Astrocyte (in vitro differentiated cells and primary cell): ENCODE data around the gene CCDC190. TPM values are rescaled to one million over a fixed set of nuclear protein-coding genes. Genes with fewer than 3 reads are reported as not detected.
"Not testable (repeated sequence)": the region's sequence is repeated elsewhere in the genome, so short reads cannot be mapped to it uniquely, and the experiment has no call there.

Source experiments
- DNase-seq: peaks from one replicate; pipeline ENCODE4 v3.0.0-alpha.2; 2010; ENCODE audit warnings: low read depth
- FAIRE-seq: peaks from 2 replicates; lab custom pipeline; 2011; peaks lifted over from hg19 to GRCh38; lab: Jason Lieb, UNC
- H2AFZ ChIP-seq: 2 replicates; pipeline ENCODE4 v1.6.0; 2012; ENCODE audit warnings: low read depth, low read length, inconsistent platforms
- H3K27ac ChIP-seq: 2 replicates; pipeline ENCODE4 v1.5.1; 2011; ENCODE audit warnings: low read depth, low read length, inconsistent platforms
- H3K27me3 ChIP-seq: 2 replicates; pipeline ENCODE4 v1.6.0; 2011; ENCODE audit warnings: low read length, inconsistent platforms; ENCODE audit not compliant: insufficient read depth
- H3K36me3 ChIP-seq: 2 replicates; pipeline ENCODE4 v1.5.1; 2011; ENCODE audit warnings: low read length, inconsistent platforms; ENCODE audit not compliant: insufficient read depth
- H3K4me1 ChIP-seq: 2 replicates; pipeline ENCODE4 v1.5.1; 2011; ENCODE audit warnings: low read length, inconsistent platforms; ENCODE audit not compliant: insufficient read depth
- H3K4me2 ChIP-seq: 2 replicates; pipeline ENCODE4 v1.6.0; 2012; ENCODE audit warnings: low read length, inconsistent platforms
- H3K4me3 ChIP-seq: 2 replicates; pipeline ENCODE4 v1.5.1; 2011; ENCODE audit warnings: low read depth, mild to moderate bottlenecking, low read length, inconsistent platforms; ENCODE audit not compliant: insufficient read depth
- H3K79me2 ChIP-seq: 2 replicates; pipeline ENCODE4 v1.6.0; 2012; ENCODE audit warnings: mild to moderate bottlenecking, low read length, inconsistent platforms; ENCODE audit not compliant: insufficient read depth
- H3K9ac ChIP-seq: 2 replicates; pipeline ENCODE4 v1.6.0; 2012; ENCODE audit warnings: mild to moderate bottlenecking, low read length, inconsistent platforms
- H3K9me3 ChIP-seq: 2 replicates; pipeline ENCODE4 v1.5.1; 2012; ENCODE audit warnings: low read depth, mild to moderate bottlenecking, low read length, inconsistent platforms; ENCODE audit not compliant: insufficient read depth
- H4K20me1 ChIP-seq: 2 replicates; pipeline ENCODE4 v1.6.0; 2012; ENCODE audit warnings: low read length, inconsistent platforms; ENCODE audit not compliant: insufficient read depth
- H3K27ac Mint-ChIP-seq: one replicate; pipeline ENCODE4 v1.8.0; 2021; ENCODE audit warnings: mild to moderate bottlenecking, mixed read lengths; ENCODE audit not compliant: unreplicated experiment
- H3K27me3 Mint-ChIP-seq: one replicate; pipeline ENCODE4 v1.8.0; 2021; ENCODE audit warnings: low read depth, mixed read lengths; ENCODE audit not compliant: unreplicated experiment
- H3K36me3 Mint-ChIP-seq: one replicate; pipeline ENCODE4 v1.8.0; 2021; ENCODE audit warnings: low read depth, mixed read lengths; ENCODE audit not compliant: unreplicated experiment
- H3K4me1 Mint-ChIP-seq: one replicate; pipeline ENCODE4 v1.8.0; 2021; ENCODE audit warnings: low read depth, mixed read lengths; ENCODE audit not compliant: unreplicated experiment
- H3K4me3 Mint-ChIP-seq: one replicate; pipeline ENCODE4 v1.8.0; 2021; ENCODE audit warnings: mild to moderate bottlenecking, moderate library complexity, mixed read lengths; ENCODE audit not compliant: unreplicated experiment
- H3K9me3 Mint-ChIP-seq: one replicate; pipeline ENCODE4 v1.8.0; 2021; ENCODE audit warnings: mild to moderate bottlenecking, mixed read lengths; ENCODE audit not compliant: unreplicated experiment
- EZH2 ChIP-seq: IDR thresholded peaks from 2 replicates; pipeline ENCODE4 v1.6.1; 2012; ENCODE audit warnings: mild to moderate bottlenecking, low read length, inconsistent platforms; ENCODE audit not compliant: insufficient read depth
- total RNA-seq: library from RNA; stranded (reverse); gene quantifications from 2 replicates; pipeline ENCODE4 v1.2.1, GENCODE V29; 2021
- TF ChIP-seq, protein P1 (sequence below): IDR thresholded peaks from 2 replicates; pipeline ENCODE4 v1.5.1; 2011; ENCODE audit warnings: low read depth, mild to moderate bottlenecking, inconsistent platforms, low read length, moderate library complexity; ENCODE audit not compliant: insufficient read depth

Gene CCDC190
- total RNA-seq, 1 donor from 2014 or later = not detected

DNA sequence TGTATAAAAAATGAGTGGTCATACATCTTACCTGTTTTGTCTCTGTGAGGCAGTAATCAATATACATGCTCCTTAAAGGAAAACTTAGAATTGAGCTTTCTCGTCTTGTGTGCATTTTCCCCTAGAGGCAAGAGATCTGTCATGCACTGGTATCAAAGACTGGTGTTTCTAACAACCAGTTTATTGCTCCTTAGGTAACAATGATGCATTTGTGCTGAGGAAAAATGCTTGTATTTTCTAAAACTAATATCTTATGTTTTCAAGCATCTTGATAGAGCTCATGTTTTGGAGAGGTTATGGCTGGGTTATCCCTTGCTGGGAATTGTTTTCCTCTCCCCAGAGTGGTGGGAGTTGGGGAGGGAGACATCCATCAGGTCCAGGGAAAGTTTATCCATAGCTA lies 23.9 kb upstream of the CCDC190 start:
- Histone ChIP-seq H3K9me3 (no peaks in the 10 kb centered on the region), H3K36me3 (no peaks in the 10 kb centered on the region), H2AFZ (no peak overlapping the region), H3K4me3 (no peak overlapping the region), H3K4me1 (no peaks in the 10 kb centered on the region), H3K4me2 (no peak overlapping the region), H3K79me2 (no peaks in the 10 kb centered on the region), H4K20me1 (no peaks in the 10 kb centered on the region), H3K9ac (no peak overlapping the region), H3K27me3 (no peaks in the 10 kb centered on the region), H3K27ac (no peak overlapping the region)
- DNase-seq (no peak), FAIRE-seq (no peak)
- Mint-ChIP-seq H3K4me1 (no peaks in the 10 kb centered on the region), H3K9me3 (no peaks in the 10 kb centered on the region), H3K36me3 (no peaks in the 10 kb centered on the region), H3K4me3 (no peak overlapping the region), H3K27me3 (no peaks in the 10 kb centered on the region), H3K27ac (no peak overlapping the region)
- TF ChIP-seq EZH2 = no peak
- TF ChIP-seq, protein P1, sequence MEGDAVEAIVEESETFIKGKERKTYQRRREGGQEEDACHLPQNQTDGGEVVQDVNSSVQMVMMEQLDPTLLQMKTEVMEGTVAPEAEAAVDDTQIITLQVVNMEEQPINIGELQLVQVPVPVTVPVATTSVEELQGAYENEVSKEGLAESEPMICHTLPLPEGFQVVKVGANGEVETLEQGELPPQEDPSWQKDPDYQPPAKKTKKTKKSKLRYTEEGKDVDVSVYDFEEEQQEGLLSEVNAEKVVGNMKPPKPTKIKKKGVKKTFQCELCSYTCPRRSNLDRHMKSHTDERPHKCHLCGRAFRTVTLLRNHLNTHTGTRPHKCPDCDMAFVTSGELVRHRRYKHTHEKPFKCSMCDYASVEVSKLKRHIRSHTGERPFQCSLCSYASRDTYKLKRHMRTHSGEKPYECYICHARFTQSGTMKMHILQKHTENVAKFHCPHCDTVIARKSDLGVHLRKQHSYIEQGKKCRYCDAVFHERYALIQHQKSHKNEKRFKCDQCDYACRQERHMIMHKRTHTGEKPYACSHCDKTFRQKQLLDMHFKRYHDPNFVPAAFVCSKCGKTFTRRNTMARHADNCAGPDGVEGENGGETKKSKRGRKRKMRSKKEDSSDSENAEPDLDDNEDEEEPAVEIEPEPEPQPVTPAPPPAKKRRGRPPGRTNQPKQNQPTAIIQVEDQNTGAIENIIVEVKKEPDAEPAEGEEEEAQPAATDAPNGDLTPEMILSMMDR = no peak

- H3K4me1 Mint-ChIP-seq = peaks cover 3% of the 10 kb centered on the region
- Histone ChIP-seq H3K4me3 (no peak overlapping the region), H4K20me1 (no peaks in the 10 kb centered on the region), H3K4me1 (peaks cover 3% of the 10 kb centered on the region), H3K79me2 (no peaks in the 10 kb centered on the region), H3K9ac (no peak overlapping the region), H2AFZ (no peak overlapping the region), H3K27me3 (no peaks in the 10 kb centered on the region), H3K36me3 (no peaks in the 10 kb centered on the region), H3K4me2 (no peak overlapping the region), H3K9me3 (no peaks in the 10 kb centered on the region), H3K27ac (no peak overlapping the region)
- no peak for DNase-seq
- no peak overlapping the region for H3K4me3 Mint-ChIP-seq
- TF ChIP-seq, protein P1 = no peak
- TF ChIP-seq EZH2 = no peak
- no peak for FAIRE-seq
- no peaks in the 10 kb centered on the region for H3K36me3 Mint-ChIP-seq
- H3K27me3 Mint-ChIP-seq = no peaks in the 10 kb centered on the region
- H3K9me3 Mint-ChIP-seq = no peaks in the 10 kb centered on the region
- no peak overlapping the region for H3K27ac Mint-ChIP-seq
Observed at GRCh38 chr1:162882248-162882674, 21.3 kb upstream of the CCDC190 start.

GRCh38 chr1:162881590-162881989 lies 20.6 kb upstream of the CCDC190 start:
- H3K4me3 Mint-ChIP-seq = no peak overlapping the region
- Histone ChIP-seq H3K9me3 (no peaks in the 10 kb centered on the region), H3K36me3 (no peaks in the 10 kb centered on the region), H2AFZ (no peak overlapping the region), H3K4me2 (no peak overlapping the region), H3K27ac (no peak overlapping the region), H3K4me3 (no peak overlapping the region), H3K27me3 (no peaks in the 10 kb centered on the region), H3K79me2 (no peaks in the 10 kb centered on the region), H4K20me1 (no peaks in the 10 kb centered on the region), H3K4me1 (peaks cover 3% of the 10 kb centered on the region), H3K9ac (no peak overlapping the region)
- no peak for FAIRE-seq
- H3K27ac Mint-ChIP-seq = no peak overlapping the region
- no peak for TF ChIP-seq EZH2
- TF ChIP-seq, protein P1 = no peak
- no peaks in the 10 kb centered on the region for H3K36me3 Mint-ChIP-seq
- peaks cover 3% of the 10 kb centered on the region for H3K4me1 Mint-ChIP-seq
- H3K9me3 Mint-ChIP-seq = no peaks in the 10 kb centered on the region
- no peaks in the 10 kb centered on the region for H3K27me3 Mint-ChIP-seq
- no peak for DNase-seq

- H3K4me3 ChIP-seq, H3K9ac ChIP-seq, H3K79me2 ChIP-seq, H3K4me1 Mint-ChIP-seq, H3K36me3 ChIP-seq, H3K27me3 ChIP-seq, H4K20me1 ChIP-seq, H3K9me3 Mint-ChIP-seq, H3K27ac Mint-ChIP-seq, H3K4me2 ChIP-seq, H3K36me3 Mint-ChIP-seq, H3K9me3 ChIP-seq, H3K4me3 Mint-ChIP-seq, H2AFZ ChIP-seq, H3K27ac ChIP-seq, H3K4me1 ChIP-seq, H3K27me3 Mint-ChIP-seq, DNase-seq, FAIRE-seq: not testable (repeated sequence)
Observed at GRCh38 chr1:162880617-162881016, 19.6 kb upstream of the CCDC190 start.
